C1 segment of cervical spinal cord (tissue), 14 donors: Measurements from ENCODE around the gene NBEA.

Source experiments
- DNase-seq, 14 donors: peaks; one replicate each; lab custom pipeline; 2025; lab: John Stamatoyannopoulos, UW

Gene NBEA

DNA sequence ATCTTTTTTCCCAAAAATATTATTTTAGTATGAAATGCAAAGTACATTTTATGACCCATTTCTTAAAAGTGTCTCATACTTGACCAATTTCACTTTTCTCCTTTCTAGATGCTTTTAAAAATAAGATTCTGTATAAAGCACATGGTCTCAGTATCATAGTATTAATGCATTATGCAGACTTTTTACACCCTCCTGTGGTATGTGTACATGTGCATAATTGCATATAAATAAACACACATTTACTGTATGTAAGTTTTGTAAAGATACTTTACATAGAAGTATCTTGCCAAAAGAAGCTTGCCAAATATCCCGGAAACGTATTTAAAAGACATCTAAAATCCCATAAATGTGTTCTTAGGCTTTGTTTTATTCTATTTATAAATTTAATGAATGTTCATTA, 619.5 kb downstream of the NBEA start:
- DNase-seq = no peak

DNA sequence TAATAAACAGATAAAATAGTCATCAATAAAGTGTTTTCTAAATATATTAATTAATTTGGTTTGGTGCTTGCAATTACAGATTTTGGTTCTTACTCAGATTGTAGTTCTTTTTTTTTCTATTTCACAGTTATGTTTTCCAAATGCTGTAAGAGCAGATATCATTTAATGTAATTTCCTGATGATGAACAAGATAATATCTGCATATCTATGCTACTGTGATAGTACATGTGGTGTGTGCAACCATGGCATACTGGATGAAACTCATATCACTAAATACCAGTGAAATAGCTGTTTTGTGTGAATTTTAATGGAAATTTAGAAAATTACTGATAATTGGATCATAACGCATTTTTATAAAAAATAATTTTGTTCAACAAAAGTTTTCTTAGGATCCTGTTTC, 623.2 kb downstream of the NBEA start:
- no peak for DNase-seq

DNA sequence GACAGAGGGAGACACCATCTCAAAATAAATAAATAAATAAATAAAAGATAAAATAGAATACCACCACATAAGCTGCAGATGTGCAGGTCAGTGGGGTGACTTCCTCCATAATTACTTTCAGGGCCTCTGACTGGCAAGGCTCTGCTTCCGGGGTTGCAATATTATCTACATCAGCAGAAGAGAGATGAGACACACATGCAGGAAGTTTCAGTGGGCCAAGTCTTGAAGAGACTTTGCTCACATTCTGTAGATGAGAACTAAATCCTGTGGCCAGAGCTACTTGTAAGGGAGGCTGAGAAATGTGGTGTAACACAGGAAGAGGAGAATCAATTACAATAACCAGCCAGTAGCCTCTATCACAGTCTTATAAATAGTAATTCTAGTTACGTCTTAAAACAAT, 624.3 kb downstream of the NBEA start:
- no peak for DNase-seq

DNA sequence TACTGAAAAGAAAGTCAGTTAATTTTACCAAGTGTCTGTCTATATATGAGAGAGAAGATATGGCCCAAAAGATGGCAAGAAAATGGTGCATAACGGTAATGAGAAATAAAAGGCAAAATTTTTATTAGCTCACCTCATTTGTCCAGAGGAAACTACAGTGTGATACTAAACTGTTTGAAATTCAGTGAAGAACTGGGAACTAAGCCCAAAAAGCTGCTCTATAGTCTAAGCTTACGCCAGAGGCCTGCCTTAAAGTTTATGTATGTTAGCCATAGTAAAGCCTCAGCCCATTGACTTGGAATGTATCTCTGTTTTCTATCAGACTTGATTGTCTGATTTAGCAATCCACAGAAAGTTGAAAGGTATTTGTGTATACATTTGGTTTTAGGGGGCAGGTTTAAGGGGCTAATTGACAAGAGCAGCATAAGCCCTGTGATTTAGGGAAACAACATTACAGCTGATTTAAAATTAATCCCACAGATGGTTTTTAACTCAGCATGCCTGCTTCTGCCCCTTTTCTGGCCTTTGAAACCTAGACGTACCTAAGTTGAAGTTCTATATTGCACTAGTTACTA, 625.4 kb downstream of the NBEA start:
- DNase-seq = no peak

DNA sequence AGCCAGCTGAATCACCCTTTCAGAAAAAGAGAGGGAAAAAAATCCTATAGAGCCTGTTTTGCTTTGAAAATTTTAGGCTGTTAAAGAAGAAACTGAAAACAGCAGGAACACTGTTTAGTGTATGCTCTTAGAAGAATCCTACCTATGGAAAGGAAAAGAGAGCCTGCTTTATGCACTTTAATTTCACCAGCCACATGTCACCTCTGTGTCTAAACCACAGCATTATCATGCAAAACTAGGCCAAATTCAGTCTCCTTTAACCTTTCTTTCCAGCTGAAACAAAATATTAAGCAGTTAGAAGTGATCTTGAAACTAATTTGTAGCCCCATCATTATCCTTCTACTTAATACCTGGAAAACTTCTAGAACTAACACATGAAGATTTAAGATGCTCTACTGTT, 631.6 kb downstream of the NBEA start:
- no peak for DNase-seq

DNA sequence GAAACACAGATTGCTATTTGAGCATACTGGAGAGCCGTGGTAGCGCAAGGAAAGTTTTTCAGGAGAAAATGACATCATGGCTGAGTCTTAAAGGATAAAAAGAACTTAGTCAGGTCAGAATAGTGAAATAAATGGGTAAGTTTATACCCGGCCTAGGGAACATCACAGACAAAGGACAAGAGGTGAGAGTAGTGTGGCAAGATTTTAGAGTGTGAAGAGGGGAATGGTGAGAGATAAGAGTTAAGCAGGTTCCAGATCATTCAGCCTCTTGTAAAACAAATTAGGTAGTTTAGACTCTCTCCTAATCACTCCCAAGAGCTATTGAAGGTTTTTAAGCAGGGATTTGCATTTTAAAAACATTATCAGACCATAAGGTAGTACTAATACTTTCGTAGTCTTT, 650.4 kb downstream of the NBEA start:
- DNase-seq = no peak

DNA sequence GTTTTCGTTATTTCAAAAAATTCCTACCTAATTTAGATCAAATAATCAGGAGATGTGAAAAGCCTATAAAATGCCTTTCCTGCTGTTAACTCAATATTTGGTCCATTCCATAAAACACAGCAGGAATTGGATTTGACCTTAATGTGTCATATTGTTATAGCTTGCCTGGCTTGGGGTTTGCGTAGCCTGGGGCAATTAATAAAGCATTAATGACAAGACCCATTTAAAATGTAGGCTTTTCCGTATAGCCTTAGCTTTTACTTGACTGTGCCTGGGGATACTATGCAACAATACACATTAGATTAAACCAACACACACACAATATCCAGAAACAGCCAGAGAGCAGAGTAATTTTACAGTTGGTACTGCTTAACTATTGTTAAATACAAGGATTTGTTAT, 651.6 kb downstream of the NBEA start:
- DNase-seq = no peak

DNA sequence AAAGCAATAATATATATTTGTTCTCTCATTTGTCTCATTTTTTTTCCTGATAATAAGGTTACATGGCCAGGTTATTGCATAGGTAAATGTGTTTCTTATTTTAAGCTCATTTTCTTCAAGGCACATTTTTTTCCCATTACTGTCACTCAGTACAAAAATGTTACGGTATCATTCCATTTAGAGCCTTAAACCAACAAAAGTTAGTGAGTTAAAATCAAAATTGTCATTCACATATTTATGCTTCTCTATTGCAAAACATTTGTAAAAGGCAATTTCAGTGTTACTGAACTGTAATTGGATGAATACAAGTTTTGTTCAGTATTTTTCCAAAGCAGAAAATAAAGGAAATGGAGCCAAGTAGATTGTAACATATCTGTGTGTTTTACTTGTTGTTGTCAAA, 652.0 kb downstream of the NBEA start:
- DNase-seq = no peak

DNA sequence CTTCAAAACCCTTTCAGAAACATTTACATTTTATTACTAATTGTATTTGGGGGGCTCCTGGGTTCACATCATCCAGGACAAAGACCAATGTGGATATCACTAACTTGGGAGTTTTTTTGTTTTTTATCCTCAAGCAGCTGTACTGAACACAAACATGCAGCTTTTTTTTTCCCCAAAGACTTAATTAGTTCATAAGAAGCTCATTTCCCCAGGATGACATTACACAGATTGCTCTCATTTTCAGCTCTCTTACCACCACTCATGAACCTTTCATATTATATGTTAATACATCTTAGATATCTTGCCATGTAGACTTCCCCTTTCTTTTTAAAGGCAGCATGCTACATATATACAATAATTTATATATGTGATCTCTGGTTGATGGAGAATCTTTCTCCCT, 653.1 kb downstream of the NBEA start:
- DNase-seq = no peak

DNA sequence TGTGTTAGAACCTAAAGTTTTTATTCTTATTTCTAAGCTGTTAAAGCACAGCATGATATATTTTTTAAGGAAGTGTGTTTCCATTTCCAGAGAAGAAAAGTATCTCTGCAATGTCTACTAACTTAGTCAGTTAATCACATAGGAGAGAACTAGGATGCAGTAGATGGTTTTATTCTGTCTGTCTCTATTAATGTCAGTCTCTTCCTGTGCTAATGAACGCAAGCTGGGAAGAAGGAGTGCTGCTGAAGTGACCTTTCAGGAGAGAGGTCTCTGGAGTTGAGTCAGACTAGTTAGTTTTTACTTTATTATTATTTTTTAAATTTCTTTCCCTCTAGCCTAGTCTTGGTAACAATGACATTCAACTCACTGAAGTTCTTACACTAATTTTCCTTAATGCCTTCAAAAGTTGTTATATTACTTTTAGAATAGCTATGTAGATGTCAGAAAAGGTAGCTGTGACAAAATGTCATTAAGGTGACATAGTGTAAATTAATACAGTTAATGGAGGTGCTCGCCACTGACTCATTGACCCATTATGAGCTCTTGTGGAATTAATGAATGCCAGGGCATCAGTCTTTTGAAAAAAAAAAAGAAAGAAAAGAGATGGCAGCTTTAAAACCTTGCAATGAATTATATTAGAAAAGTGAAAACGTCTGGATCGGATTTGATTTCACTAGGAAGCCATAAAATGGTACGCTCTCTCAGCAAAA, 654.4 kb downstream of the NBEA start:
- DNase-seq = no peak

DNA sequence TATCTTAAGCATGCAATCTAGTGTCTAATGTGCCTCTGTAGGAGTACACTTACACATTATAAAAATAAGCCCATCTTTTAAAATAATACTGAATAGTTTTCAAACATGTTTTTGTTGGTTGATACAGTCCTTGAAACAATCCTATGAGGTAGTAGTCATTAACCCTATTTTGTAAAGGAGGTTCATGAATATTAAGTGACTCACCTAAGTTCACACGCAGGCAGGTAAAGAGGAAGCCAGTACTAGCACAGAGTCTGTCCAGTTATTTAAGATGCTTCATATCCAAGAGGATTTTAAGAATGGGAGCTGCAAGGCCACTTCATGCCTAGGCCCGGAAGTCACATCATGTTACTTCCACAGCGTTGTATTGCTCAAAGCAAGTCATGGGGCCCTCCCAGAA, 655.4 kb downstream of the NBEA start:
- no peak for DNase-seq

DNA sequence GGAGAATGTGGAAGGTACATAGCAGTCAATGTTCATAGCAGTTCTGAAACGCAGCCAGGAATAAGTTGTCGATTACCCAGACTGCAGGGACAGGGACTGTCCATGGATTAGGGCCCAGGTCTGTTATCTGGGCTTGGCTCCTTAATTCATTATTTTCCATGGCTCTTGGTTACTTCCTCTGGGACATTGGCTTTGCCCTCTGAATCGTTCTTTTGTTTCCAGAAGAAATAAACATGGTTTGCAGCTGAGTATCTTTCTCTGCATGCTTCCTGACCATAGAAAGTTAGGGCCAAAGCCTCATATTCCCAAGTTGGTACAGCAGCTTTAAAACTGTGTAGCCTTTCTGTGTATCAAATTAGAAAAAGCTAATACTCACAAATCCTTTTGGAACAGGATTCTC, 656.2 kb downstream of the NBEA start:
- peak in 1 of 14 donors; percentile 2 for DNase-seq

DNA sequence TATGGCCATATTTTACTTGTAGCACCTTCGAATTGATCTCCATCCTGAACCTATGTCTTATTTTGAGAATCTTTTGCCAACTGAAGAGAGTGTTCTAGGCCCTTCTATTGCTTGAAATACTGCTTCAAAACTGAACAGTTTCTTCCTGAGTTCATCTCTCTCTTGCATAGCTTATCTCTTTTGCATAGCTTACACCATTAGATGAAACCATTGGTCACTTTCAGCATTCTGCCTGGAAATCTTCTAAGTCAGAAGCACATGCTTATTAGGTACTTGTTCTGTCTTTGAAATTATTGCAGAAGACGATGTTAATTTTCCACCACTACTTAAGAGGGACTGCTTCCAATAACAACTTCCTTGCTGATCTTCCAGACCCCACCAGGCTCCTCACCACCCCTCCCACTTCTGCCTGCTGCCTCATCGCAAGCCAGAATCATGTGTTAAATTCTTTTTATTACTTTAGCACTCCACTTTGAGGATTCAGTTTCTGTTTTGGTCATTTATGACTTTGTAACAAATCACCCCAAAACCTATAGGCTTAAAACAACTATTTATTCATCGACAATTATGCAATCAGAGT, 656.8 kb downstream of the NBEA start:
- no peak for DNase-seq

DNA sequence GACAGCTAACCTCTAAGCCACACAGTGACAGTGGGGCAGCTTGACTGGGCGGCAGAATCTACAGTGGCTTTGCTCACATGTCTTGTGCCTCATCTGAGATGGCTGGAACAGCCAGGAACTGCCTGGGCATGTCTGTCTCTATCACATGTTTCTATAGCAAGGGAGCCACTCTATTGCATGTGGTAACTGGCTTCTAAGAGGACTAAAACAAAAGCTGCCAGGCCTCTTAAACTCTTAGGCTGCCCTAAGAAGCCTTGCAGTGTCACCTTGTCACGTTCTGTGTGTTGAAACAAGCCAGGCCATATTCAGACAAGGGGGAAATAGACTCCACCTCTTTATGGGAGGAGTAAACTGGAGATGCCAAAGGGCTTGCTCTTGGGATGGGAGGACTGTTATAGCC, 657.3 kb downstream of the NBEA start:
- no peak for DNase-seq

DNA sequence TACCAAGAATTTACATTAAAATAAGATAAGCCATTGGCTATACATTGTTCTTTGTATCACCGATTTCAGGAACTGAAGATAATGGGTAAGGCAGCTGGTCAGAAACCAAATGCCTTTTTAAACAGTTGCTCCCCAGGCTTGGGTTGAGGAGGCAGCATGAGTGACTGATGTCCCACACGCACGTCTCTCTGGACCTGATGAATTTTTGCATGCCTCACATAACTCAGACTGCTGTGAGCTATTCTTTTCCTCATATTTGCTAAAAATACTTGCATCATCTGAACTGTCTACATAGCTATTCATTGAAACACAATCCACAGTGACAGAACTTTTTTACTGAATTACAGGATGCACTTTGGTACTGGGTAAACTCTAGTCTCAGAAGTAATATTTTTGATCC, 658.1 kb downstream of the NBEA start:
- DNase-seq = no peak

DNA sequence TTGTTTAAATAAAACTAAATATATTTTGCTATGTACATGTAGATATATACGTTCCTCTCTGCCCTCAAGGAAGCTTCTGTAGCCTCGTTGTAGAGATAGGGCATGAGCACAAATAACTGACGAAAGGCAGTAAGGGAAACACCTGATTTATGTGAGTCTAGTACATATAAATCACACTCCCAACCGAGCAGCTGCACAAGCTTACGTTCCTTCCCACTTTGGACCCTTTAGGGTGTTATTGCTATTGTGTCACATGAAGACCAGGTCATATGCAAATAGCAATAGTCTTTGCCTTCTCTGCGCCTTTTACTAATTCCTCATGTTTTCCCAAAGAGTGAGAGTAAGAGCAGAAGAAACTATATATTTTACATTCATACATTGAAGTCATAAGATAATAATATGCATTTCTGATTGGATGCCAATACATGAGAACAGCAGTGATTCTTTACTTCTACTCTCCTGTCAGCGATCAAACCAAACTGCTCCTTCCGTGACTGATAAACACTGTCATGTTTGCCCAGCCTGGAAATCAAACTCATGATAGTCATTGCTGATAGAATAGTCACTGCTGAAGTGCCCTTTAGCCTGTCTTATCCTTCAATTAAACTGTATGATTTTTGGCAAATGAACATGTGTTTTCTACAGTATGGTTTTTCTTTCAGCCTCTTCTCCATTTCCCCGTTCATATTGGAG, 661.7 kb downstream of the NBEA start:
- DNase-seq = no peak

DNA sequence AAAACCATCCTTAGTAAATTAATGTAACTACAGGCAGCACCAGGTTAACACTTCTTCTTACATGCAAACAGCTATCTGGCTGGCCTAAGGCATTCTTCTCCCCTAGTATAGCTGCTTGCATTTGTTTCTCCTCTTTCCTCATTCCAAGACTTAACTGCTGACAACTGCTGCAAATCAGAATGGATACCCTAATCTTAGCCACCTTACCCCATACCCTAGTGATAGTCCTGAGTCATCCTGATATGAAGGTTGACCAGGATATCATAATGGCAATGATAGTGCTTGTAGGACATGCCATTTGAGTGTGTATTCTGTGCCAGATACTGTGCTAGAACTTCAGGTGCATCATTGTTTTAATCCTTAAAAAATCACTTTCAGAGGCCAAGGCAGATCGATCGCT, 672.6 kb downstream of the NBEA start:
- no peak for DNase-seq

DNA sequence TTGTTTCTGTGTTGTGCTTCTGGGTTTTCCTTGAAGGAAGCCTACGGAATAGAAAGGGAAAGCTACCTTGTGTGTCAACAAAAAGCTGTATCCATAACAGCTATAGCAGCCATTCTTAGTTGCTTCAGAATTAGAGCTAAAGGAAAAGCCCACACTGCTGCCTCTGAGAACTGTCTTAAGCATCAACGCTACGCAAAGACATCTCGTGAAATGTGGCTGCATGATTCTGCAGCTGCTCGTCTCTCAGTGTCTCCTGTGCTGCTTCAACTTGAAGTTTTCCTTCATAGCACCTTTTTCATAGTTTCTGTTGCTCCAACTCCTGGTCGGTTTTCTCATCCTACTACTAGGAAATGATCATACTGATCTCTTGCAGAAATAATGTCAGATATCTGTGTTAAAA, 675.4 kb downstream of the NBEA start:
- no peak for DNase-seq

DNA sequence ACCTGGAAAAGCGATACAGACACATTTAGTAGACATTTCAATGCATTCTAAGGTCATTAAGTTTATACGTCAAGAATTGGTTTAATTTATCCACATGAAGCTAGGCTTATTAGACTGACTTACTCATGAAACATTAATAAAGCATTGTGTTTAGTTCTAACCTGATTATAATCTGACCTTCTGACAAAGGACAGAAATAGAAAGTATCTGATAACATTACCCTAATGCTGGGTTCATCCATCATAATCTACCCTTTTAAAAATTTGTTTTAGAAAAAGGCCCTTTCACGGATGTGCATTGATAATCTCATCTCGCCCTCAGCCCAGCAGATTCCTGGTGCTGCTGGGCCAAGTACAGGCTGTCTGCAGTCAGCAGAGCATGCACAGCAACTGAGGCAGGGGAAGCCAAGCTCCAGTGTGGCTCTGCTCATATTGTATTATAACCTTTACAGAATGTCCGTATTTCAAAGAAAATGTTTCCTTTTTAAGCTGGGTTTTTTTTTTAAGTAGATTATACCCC, 676.6 kb downstream of the NBEA start:
- DNase-seq = no peak

DNA sequence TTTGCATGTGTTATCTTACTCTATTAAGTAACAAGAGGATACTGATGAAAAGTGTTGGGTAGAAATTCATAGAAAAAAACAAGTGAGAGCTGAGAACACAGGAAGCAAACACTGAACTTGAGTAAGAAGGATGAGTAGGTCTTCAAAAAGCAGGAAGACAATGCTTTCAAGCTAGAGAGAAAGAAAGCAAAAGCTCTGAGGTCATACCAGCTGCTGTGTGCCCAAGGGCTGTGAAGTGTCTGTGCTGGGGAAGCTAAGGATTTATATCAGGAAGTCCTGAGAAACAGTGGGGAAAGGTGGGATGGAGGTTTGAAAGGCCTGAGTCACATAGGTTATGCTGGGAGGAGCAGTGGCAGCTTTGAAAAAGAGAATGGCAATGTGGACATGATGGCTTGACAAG, 679.9 kb downstream of the NBEA start:
- DNase-seq = no peak

DNA sequence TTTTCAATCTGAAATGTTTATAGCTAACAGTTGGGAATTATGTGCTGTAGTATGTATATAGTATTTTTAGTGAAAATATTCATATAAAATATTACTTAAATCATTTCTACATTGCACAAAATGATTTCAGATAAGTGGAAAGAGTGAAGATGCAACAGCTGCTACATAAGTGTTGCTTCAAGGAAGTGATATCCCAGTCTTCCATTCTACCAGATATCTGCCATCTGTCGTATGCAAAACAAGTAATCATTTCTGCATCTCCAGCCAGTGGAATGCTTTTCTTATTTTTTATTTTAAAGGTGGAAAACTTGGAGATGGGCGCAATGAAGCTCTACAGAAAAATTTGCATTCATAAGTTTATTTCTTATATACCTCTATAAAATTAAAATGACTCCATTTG, 687.0 kb downstream of the NBEA start:
- no peak for DNase-seq

DNA sequence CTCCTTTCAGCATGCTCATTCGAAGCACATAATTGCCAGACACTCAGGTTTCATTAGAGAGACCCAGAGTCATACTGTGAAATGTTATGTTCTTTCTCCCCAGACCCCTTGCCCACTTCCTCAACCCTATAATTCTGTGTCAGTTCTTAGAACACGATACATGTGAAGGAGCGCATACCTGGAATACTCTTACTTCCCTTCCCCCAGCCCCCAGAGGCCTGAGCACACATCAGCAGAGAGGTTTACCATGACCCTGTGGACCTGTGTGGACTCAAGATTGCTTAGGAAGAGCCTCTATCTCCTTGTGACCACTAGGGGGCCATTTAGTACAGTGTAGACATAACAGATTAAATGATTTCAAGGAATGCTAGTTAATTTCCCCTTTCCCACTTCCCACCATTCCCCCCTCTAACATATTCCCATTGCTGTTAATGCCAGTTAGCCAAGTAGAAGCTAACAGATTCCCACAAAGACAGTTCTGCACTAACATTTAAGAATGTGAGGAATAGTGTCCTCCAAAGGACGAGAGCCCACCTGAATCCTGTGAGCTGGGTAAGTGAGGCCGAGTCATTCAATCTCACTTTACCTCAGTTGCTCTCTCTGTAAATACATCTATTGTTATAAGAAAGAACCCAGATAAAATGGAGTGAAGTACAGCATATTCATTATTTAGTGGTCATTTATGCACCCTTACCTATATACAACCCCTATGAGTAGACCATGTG, 688.6 kb downstream of the NBEA start:
- peak in 1 of 14 donors; percentile 36 for DNase-seq
